Measurements from ENCODE around the gene HID1.
A peak's percentile ranks its signal among the peaks of the same experiment; 100 is the strongest.

DNA sequence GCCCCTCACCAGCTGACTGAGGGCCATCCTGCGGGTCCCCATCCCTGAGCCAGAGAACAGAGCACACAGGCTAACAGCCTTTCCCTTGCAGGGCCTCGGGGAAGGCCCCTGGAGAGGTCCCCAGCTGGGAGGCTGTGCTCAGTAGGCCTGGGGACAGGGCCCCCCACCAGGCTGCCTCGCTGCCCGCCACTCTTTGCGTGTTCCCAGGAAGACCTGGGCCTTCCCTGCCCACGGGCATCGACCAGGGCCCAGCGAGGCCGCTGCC, 785 bp downstream of the HID1 start:
- TF ChIP-seq, protein P1, sequence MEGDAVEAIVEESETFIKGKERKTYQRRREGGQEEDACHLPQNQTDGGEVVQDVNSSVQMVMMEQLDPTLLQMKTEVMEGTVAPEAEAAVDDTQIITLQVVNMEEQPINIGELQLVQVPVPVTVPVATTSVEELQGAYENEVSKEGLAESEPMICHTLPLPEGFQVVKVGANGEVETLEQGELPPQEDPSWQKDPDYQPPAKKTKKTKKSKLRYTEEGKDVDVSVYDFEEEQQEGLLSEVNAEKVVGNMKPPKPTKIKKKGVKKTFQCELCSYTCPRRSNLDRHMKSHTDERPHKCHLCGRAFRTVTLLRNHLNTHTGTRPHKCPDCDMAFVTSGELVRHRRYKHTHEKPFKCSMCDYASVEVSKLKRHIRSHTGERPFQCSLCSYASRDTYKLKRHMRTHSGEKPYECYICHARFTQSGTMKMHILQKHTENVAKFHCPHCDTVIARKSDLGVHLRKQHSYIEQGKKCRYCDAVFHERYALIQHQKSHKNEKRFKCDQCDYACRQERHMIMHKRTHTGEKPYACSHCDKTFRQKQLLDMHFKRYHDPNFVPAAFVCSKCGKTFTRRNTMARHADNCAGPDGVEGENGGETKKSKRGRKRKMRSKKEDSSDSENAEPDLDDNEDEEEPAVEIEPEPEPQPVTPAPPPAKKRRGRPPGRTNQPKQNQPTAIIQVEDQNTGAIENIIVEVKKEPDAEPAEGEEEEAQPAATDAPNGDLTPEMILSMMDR (IDR thresholded peaks at IDR 0.05) = no peak
- no peak for TF ChIP-seq EZH2phosphoT487 (IDR thresholded peaks at IDR 0.05)
- peak; percentile 29 for TF ChIP-seq EZH2 (IDR thresholded peaks at IDR 0.05)
